Fibroblast of lung (primary cell): ENCODE results near the gene COL19A1. TPM values are rescaled to one million over a fixed set of nuclear protein-coding genes. Genes with fewer than 3 reads are reported as not detected.

Experiments
- DNase-seq, 2 donors: peaks; one replicate each; pipeline versions ENCODE4 v3.0.0 to v3.0.0-alpha.2; 2010; ENCODE audit warnings: low read depth in 2 of 2
- H2AFZ ChIP-seq: 2 replicates; pipeline ENCODE4 v1.5.1; 2012; ENCODE audit warnings: low read length, control low read depth, inconsistent platforms
- H3K27ac ChIP-seq: 2 replicates; pipeline ENCODE4 v1.5.1; 2011; ENCODE audit warnings: low read length, control low read depth; ENCODE audit not compliant: insufficient read depth
- H3K27me3 ChIP-seq: 2 replicates; pipeline ENCODE4 v1.5.1; 2011; ENCODE audit warnings: mild to moderate bottlenecking, low read length; ENCODE audit not compliant: control insufficient read depth, insufficient read depth
- H3K36me3 ChIP-seq: 2 replicates; pipeline ENCODE4 v1.5.1; 2011; ENCODE audit warnings: low read length; ENCODE audit not compliant: control insufficient read depth, insufficient read depth
- H3K4me1 ChIP-seq: 2 replicates; pipeline ENCODE4 v1.5.1; 2011; ENCODE audit warnings: low read length; ENCODE audit not compliant: control insufficient read depth, insufficient read depth; ENCODE audit errors: extremely low read depth
- H3K4me2 ChIP-seq: 2 replicates; pipeline ENCODE4 v1.5.1; 2011; ENCODE audit warnings: low read length, control low read depth; ENCODE audit not compliant: insufficient read depth; ENCODE audit errors: extremely low read depth
- H3K4me3 ChIP-seq, 4 experiments: fragments of 200-600 bp in 1 of 4; sonication (generic) in 1 of 4; replicated peaks in 1 of 4; 2 replicates each; pipeline ENCODE4 v1.5.1; 2011 to 2016; ENCODE audit warnings: low read length in 4 of 4, low read depth in 3 of 4, mild to moderate bottlenecking in 3 of 4, control low read depth in 2 of 4, inconsistent platforms in 1 of 4, mixed read lengths in 1 of 4; ENCODE audit not compliant: insufficient read depth in 1 of 4; ENCODE audit errors: control extremely low read depth in 1 of 4
- H3K79me2 ChIP-seq: 2 replicates; pipeline ENCODE4 v1.5.1; 2012; ENCODE audit warnings: mild to moderate bottlenecking, low read length, inconsistent platforms; ENCODE audit not compliant: control insufficient read depth, insufficient read depth
- H3K9ac ChIP-seq: 2 replicates; pipeline ENCODE4 v1.5.1; 2011; ENCODE audit warnings: mild to moderate bottlenecking, low read length, control low read depth; ENCODE audit not compliant: insufficient read depth
- H3K9me3 ChIP-seq: 2 replicates; pipeline ENCODE4 v1.5.1; 2012; ENCODE audit warnings: low read depth, low read length; ENCODE audit not compliant: control insufficient read depth, insufficient read depth
- H4K20me1 ChIP-seq: 2 replicates; pipeline ENCODE4 v1.5.1; 2011; ENCODE audit warnings: low read length; ENCODE audit not compliant: control insufficient read depth, insufficient read depth; ENCODE audit errors: extremely low read depth
- CTCF ChIP-seq, 2 donors: IDR thresholded peaks in 1 of 2; conservative IDR thresholded peaks in 1 of 2; 1 replicate in 1 of 2; 2 replicates in 1 of 2; pipeline ENCODE4 v1.5.1; 2011 to 2012; ENCODE audit warnings: low read length in 2 of 2, control low read depth in 1 of 2, inconsistent platforms in 1 of 2, low read depth in 1 of 2, mild to moderate bottlenecking in 1 of 2
- EZH2 ChIP-seq: IDR thresholded peaks from 2 replicates; pipeline ENCODE4 v1.5.1; 2012; ENCODE audit warnings: low read length, control low read depth, mild to moderate bottlenecking; ENCODE audit errors: missing control alignments
- polyA plus RNA-seq, 2 donors: library from polyadenylated mRNA; depleted of rRNA in 1 of 2; stranded (reverse) in 1 of 2; unstranded in 1 of 2; fragments of >200 nt; gene quantifications; 2 replicates each; pipeline ENCODE4 v1.2.1, GENCODE V29; 2011 to 2012; ENCODE audit warnings: missing spikeins in 1 of 2
- total RNA-seq: library from RNA; depleted of rRNA; stranded (reverse); fragments of >200 nt; gene quantifications from 2 replicates; pipeline ENCODE4 v1.2.1, GENCODE V29; 2014

The COL19A1 gene
- total and polyA plus RNA-seq, 2 donors (not counting 1 experiment from before 2014, with no cell fraction given), result 0.01 TPM; not detected in 1

DNA sequence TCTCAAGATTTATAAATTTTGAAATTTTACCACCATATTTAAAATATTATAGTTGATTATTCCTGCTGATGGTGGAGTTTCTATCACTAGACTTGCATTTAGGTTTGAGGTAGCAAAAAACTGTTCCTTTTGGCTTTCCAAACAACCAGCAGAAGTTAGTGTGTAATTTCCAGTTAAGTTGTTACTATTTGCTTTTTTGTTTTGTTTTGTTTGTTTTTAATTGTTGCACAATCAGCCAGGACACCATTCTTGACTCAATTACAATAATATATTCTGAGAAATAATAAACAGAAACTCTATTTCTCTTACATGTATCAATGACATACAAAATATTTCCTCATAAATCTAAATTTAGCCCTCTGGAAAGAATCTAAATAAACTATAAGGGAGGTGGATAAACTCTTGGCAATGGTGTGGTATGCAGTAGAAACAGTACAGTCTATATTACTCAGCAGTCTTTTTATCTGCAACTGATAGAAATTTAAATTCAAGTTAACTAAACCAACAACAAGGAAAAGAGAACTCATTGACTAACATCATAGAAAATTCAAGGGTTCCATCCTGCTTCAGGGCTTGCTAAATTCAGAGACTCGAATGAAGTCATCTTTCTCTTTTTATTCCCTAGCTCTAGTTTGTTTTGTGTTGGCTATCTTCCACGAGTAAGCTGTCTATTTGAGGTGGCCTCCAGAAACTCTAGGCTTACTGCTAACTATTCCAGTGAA is 19.4 kb upstream of the COL19A1 start:
- H3K4me3 ChIP-seq, result no peak overlapping the region
- no peaks in the 10 kb centered on the region for H4K20me1 ChIP-seq
- no peaks in the 10 kb centered on the region for H3K4me1 ChIP-seq
- TF ChIP-seq EZH2, result no peak
- TF ChIP-seq CTCF (conservative IDR thresholded peaks at IDR 0.05 in 1 of 2, IDR thresholded peaks at IDR 0.05 in 1 of 2; ENCODE audit: low read depth in 1 of 2, low read length in 2 of 2), result no peak
- no peak overlapping the region for H3K27ac ChIP-seq
- H3K79me2 ChIP-seq, result no peaks in the 10 kb centered on the region
- no peak overlapping the region for H2AFZ ChIP-seq
- no peak overlapping the region for H3K4me2 ChIP-seq
- DNase-seq, result no peak
- no peak overlapping the region for H3K9ac ChIP-seq
- no peaks in the 10 kb centered on the region for H3K36me3 ChIP-seq
- no peaks in the 10 kb centered on the region for H3K9me3 ChIP-seq
- H3K27me3 ChIP-seq, result no peaks in the 10 kb centered on the region

DNA sequence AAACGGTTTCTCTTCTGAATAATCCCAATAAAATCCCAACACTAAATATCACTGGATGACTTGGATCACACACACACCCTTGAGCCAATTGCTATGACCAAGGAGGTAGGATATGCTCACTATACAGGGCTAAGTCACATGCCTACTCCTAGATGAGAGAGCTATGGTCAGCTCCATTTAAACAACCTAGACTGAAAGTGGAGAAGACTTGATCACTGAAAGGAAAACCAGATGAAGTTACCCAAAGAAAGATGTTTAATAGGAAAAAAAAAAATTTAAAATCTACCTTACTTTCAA is 18.9 kb upstream of the COL19A1 start:
- Histone ChIP-seq H3K27ac (no peak overlapping the region), H3K27me3 (no peaks in the 10 kb centered on the region), H3K9me3 (no peaks in the 10 kb centered on the region), H3K36me3 (no peaks in the 10 kb centered on the region), H2AFZ (no peak overlapping the region), H3K4me2 (no peak overlapping the region), H4K20me1 (no peaks in the 10 kb centered on the region), H3K4me3 (no peak overlapping the region), H3K4me1 (no peaks in the 10 kb centered on the region), H3K9ac (no peak overlapping the region), H3K79me2 (no peaks in the 10 kb centered on the region)
- DNase-seq, result no peak
- TF ChIP-seq CTCF (conservative IDR thresholded peaks at IDR 0.05 in 1 of 2, IDR thresholded peaks at IDR 0.05 in 1 of 2; ENCODE audit: low read depth in 1 of 2, low read length in 2 of 2) (no peak), EZH2 (no peak)

DNA sequence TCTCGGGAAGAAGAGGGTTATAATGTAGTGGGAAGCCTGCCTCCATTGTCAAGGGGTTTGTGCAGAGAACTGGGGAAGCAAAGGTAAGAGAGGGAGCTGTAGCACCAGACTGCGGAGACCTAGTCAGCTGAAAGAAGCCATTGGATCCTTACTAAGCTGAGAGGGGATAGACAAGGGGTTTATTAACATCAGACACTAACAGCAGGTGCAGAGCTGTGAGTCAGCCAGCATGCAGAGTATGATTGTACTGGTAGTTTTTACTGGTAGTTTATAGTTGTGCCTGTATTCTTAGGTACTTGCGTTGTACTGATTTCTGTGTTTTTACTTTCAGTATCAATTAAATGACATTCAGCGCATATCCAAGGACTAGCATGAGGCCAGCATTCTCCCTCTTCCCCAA is 17.8 kb upstream of the COL19A1 start:
- DNase-seq, result no peak
- H3K4me1 ChIP-seq, result no peaks in the 10 kb centered on the region
- no peaks in the 10 kb centered on the region for H4K20me1 ChIP-seq
- no peaks in the 10 kb centered on the region for H3K79me2 ChIP-seq
- TF ChIP-seq EZH2, result no peak
- no peak overlapping the region for H3K4me2 ChIP-seq
- no peaks in the 10 kb centered on the region for H3K9me3 ChIP-seq
- no peaks in the 10 kb centered on the region for H3K27me3 ChIP-seq
- no peak overlapping the region for H3K4me3 ChIP-seq
- H2AFZ ChIP-seq, result no peak overlapping the region
- no peak overlapping the region for H3K27ac ChIP-seq
- no peaks in the 10 kb centered on the region for H3K36me3 ChIP-seq
- no peak overlapping the region for H3K9ac ChIP-seq
